ENCODE results near the gene ATP1A1.

DNA sequence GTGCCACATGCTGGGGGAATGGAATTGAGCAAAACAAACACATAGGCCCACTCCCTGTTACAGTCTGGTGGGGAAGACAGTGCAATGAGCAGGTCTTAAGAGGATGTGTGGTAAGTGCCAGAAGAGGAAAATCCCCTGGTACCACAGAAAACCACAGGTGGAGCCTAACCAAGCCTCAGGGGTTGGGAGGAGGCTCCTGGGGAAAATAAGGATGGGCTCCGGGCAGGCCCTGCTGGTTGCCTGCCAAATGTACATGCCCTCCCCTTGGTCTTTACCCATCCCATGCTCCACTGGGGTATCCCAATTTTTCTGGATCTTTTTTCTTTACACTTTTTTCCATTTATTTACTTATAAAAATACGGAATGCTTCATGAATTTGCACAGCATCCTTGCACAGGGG lies 40.4 kb downstream of the ATP1A1 start:
- TF ChIP-seq, protein P1, sequence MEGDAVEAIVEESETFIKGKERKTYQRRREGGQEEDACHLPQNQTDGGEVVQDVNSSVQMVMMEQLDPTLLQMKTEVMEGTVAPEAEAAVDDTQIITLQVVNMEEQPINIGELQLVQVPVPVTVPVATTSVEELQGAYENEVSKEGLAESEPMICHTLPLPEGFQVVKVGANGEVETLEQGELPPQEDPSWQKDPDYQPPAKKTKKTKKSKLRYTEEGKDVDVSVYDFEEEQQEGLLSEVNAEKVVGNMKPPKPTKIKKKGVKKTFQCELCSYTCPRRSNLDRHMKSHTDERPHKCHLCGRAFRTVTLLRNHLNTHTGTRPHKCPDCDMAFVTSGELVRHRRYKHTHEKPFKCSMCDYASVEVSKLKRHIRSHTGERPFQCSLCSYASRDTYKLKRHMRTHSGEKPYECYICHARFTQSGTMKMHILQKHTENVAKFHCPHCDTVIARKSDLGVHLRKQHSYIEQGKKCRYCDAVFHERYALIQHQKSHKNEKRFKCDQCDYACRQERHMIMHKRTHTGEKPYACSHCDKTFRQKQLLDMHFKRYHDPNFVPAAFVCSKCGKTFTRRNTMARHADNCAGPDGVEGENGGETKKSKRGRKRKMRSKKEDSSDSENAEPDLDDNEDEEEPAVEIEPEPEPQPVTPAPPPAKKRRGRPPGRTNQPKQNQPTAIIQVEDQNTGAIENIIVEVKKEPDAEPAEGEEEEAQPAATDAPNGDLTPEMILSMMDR (IDR thresholded peaks at IDR 0.05) = no peak
- TF ChIP-seq EP300 (IDR thresholded peaks at IDR 0.05) (no peak), POLR2A (IDR thresholded peaks at IDR 0.05) (no peak), POLR2AphosphoS5 (IDR thresholded peaks at IDR 0.05) (no peak)

Data from gastroesophageal sphincter (tissue), 3 donors.